KMS-11 (cell line): Measurements from ENCODE around the gene DIPK1B.
A peak's percentile ranks its signal among the peaks of the same experiment; 100 is the strongest.

Experiments used
- H2AFZ ChIP-seq: fragments of 200-600 bp; sonication (generic); 2 replicates; pipeline ENCODE4 v1.6.1; 2016; ENCODE audit warnings: antibody characterized with exemption, mixed run types, low read depth
- H3K27ac ChIP-seq: fragments of 200-600 bp; sonication (generic); 2 replicates; pipeline ENCODE4 v1.6.1; 2016; ENCODE audit warnings: mild to moderate bottlenecking, mixed run types
- H3K27me3 ChIP-seq: fragments of 200-600 bp; sonication (generic); 2 replicates; pipeline ENCODE4 v1.6.1; 2017; ENCODE audit warnings: mild to moderate bottlenecking, low read depth, mixed run types, moderate library complexity; ENCODE audit not compliant: insufficient read depth
- H3K36me3 ChIP-seq: fragments of 200-600 bp; sonication (generic); 2 replicates; pipeline ENCODE4 v1.6.1; 2017; ENCODE audit warnings: mild to moderate bottlenecking, mixed run types; ENCODE audit not compliant: insufficient read depth
- H3K4me1 ChIP-seq: fragments of 200-600 bp; sonication (generic); 2 replicates; pipeline ENCODE4 v1.6.1; 2016; ENCODE audit warnings: mild to moderate bottlenecking, low read depth, mixed run types; ENCODE audit not compliant: poor library complexity, severe bottlenecking
- H3K4me2 ChIP-seq: fragments of 200-600 bp; sonication (generic); 2 replicates; pipeline ENCODE4 v1.7.0; 2016; ENCODE audit warnings: mild to moderate bottlenecking, mixed run types
- H3K4me3 ChIP-seq: fragments of 200-600 bp; sonication (generic); IDR thresholded peaks from 2 replicates; pipeline ENCODE4 v1.6.1; 2017; ENCODE audit warnings: low read depth, low read length, mixed read lengths; ENCODE audit not compliant: insufficient read depth
- H3K79me2 ChIP-seq: fragments of 200-600 bp; sonication (generic); 2 replicates; pipeline ENCODE4 v1.6.1; 2016; ENCODE audit warnings: low read depth, mixed run types; ENCODE audit not compliant: insufficient read depth
- H3K9ac ChIP-seq: fragments of 200-600 bp; sonication (generic); 2 replicates; pipeline ENCODE4 v1.6.1; 2016; ENCODE audit warnings: mild to moderate bottlenecking, mixed run types
- H4K20me1 ChIP-seq: fragments of 200-600 bp; sonication (generic); 2 replicates; pipeline ENCODE4 v1.6.1; 2016; ENCODE audit warnings: mild to moderate bottlenecking, mixed run types; ENCODE audit not compliant: insufficient read depth
- CTCF ChIP-seq: fragments of 200-600 bp; sonication (generic); conservative IDR thresholded peaks from 2 replicates; pipeline ENCODE4 v1.6.1; 2017; ENCODE audit warnings: low read depth, mild to moderate bottlenecking, antibody characterized with exemption, low read length, moderate library complexity, mixed read lengths

DIPK1B gene

GRCh38 chr9:136696502-136696901, 15.9 kb upstream of the DIPK1B start:
- Histone ChIP-seq H4K20me1 (no peaks in the 10 kb centered on the region), H3K4me2 (peak overlapping the region; percentile 83), H3K4me3 (no peak overlapping the region)

GRCh38 chr9:136697146-136697820, 15.1 kb upstream of the DIPK1B start:
- peak overlapping the region; percentile 57 for H3K4me2 ChIP-seq
- H3K4me3 ChIP-seq, result no peak overlapping the region
- H3K79me2 ChIP-seq, result no peaks in the 10 kb centered on the region
- H3K4me1 ChIP-seq, result peaks cover 89% of the 10 kb centered on the region
- TF ChIP-seq CTCF, result no peak
- no peaks in the 10 kb centered on the region for H4K20me1 ChIP-seq
- H3K27me3 ChIP-seq, result no peaks in the 10 kb centered on the region
- H3K27ac ChIP-seq, result peak overlapping the region; percentile 55
- no peaks in the 10 kb centered on the region for H3K36me3 ChIP-seq
- no peak overlapping the region for H3K9ac ChIP-seq
- no peak overlapping the region for H2AFZ ChIP-seq

More at GRCh38 chr9:136696502-136696901, 15.9 kb upstream of the DIPK1B start:
- 0 out of 2 replicates have a peak overlapping the region, but pooled peaks have one; percentile 33 for H2AFZ ChIP-seq
- H3K4me1 ChIP-seq, result peaks cover 81% of the 10 kb centered on the region
- no peak for TF ChIP-seq CTCF
- no peaks in the 10 kb centered on the region for H3K27me3 ChIP-seq
- peak overlapping the region; percentile 95 for H3K27ac ChIP-seq
- peak overlapping the region; percentile 54; the same call in 1 of the 2 replicates for H3K9ac ChIP-seq
- no peaks in the 10 kb centered on the region for H3K36me3 ChIP-seq
- no peaks in the 10 kb centered on the region for H3K79me2 ChIP-seq

GRCh38 chr9:136697821-136698526, 14.4 kb upstream of the DIPK1B start:
- TF ChIP-seq CTCF, result no peak
- no peak overlapping the region for H3K4me3 ChIP-seq
- no peak overlapping the region for H3K9ac ChIP-seq
- H3K4me2 ChIP-seq, result peak overlapping the region; percentile 57; the same call in 1 of the 2 replicates
- H3K27me3 ChIP-seq, result no peaks in the 10 kb centered on the region
- H2AFZ ChIP-seq, result no peak overlapping the region
- peaks cover 91% of the 10 kb centered on the region for H3K4me1 ChIP-seq
- no peak overlapping the region for H3K27ac ChIP-seq
- H3K36me3 ChIP-seq, result no peaks in the 10 kb centered on the region
- no peaks in the 10 kb centered on the region for H3K79me2 ChIP-seq
- H4K20me1 ChIP-seq, result no peaks in the 10 kb centered on the region

- no peak overlapping the region for H3K9ac ChIP-seq
- H4K20me1 ChIP-seq, result no peaks in the 10 kb centered on the region
- no peaks in the 10 kb centered on the region for H3K27me3 ChIP-seq
- H3K4me1 ChIP-seq, result peaks cover 91% of the 10 kb centered on the region
- no peaks in the 10 kb centered on the region for H3K79me2 ChIP-seq
- H3K4me2 ChIP-seq, result no peak overlapping the region; the same call in 1 of the 2 replicates
- H3K4me3 ChIP-seq, result no peak overlapping the region
- TF ChIP-seq CTCF, result no peak
- H3K36me3 ChIP-seq, result no peaks in the 10 kb centered on the region
- H2AFZ ChIP-seq, result no peak overlapping the region
- no peak overlapping the region for H3K27ac ChIP-seq
These were observed 13.6 kb upstream of the DIPK1B start for GRCh38 chr9:136698635-136699246.
